Measurements from ENCODE around the gene COPG1. TPM values are rescaled to one million over a fixed set of nuclear protein-coding genes. Genes with fewer than 3 reads are reported as not detected.

Gene COPG1
- total and polyA plus RNA-seq, 10 of the 15 experiments (the other 5 are each of a cell fraction or from before 2014, with no cell fraction given) = 54.8 to 143 (median 91.2) TPM

DNA sequence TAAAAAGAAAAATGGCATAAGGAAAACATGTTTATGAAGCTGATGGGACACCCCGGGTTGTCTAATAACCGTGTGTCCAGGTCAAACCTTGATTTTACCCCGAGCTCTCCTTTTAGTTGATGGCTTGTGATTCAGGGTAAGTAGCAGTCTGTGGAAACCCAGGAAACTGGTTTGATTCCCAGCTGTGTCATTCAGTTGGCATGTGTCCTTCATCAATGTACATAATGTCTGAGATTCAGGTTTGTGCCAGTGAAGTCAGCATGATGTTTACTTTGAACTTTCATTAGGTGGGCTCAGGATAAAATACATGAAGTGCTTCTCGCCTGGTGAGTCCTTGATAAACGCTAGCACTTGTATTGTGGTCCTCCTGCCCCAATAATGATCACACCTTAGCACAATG is 4.3 kb upstream of the COPG1 start:
- ChIA-PET CTCF (interaction anchor here (0.6 to 8.3 kb wide), 39 partner anchors 10 to 370 kb away, joined by 3 to 220 read pairs (median 4); partner anchors contain the start of genes CNBP and GP9), SMC1A (ENCODE audit: uncharacterized antibody, unreplicated experiment) (interaction anchor here (0.6 to 10.3 kb wide), 14 partner anchors 8 to 274 kb away, joined by 3 to 118 read pairs (median 6); a partner anchor contains a TSS), RAD21 (ENCODE audit: unreplicated experiment) (interaction anchor here (0.8 to 4.3 kb wide), 14 partner anchors 9 to 565 kb away, joined by 3 to 88 read pairs (median 6); a partner anchor contains a TSS), POLR2A (interaction anchor here (0.8 kb wide), 1 partner anchor 59 kb away, joined by 3 read pairs; no protein-coding TSS in a partner anchor)
- 41% methylated on average over 5 of the region's 5 CpGs for WGBS (ENCODE audit: insufficient coverage, insufficient replicate concordance, low lambda C conversion rate, missing lambda C conversion rate)
- in situ Hi-C loops (cut with MboI) = loop anchor here (5.0 kb wide), 1 partner anchor 273 kb away; no protein-coding TSS in a partner anchor
- intact Hi-C loops (cut with micrococcal nuclease; ENCODE audit: unreplicated experiment) = loop anchor here (1.0 to 5.0 kb wide), 4 partner anchors 68 to 368 kb away; partner anchors contain the start of gene ACAD9
- DNase-seq (ENCODE audit: low read depth, low spot score) (no peak), FAIRE-seq (no peak), ATAC-seq (no peak)
- Histone ChIP-seq H3K27me3 (replicated peaks in 1 of 2; ENCODE audit: control insufficient read depth in 2 of 2, insufficient read depth in 2 of 2, low read length in 1 of 2) (no peaks in the 10 kb centered on the region), H2AFZ (ENCODE audit: control insufficient read depth, low read depth, low read length) (no peak overlapping the region), H3K27ac (ENCODE audit: control insufficient read depth, insufficient read depth) (no peak overlapping the region), H3K4me2 (ENCODE audit: control insufficient read depth, insufficient read depth) (no peak overlapping the region), H3K79me2 (ENCODE audit: control insufficient read depth, insufficient read depth, low read length) (peaks cover 16% of the 10 kb centered on the region), H3K9ac (ENCODE audit: control insufficient read depth, insufficient read depth, low read length) (no peak overlapping the region), H3K9me3 (replicated peaks; ENCODE audit: control insufficient read depth, insufficient read depth, low read length) (no peaks in the 10 kb centered on the region), H3K4me1 (ENCODE audit: control insufficient read depth, insufficient read depth, low read length) (peaks cover 6% of the 10 kb centered on the region), H3K36me3 (ENCODE audit: control insufficient read depth in 2 of 2, insufficient read depth in 2 of 2, low read length in 1 of 2) (no peaks in the 10 kb centered on the region), H4K20me1 (ENCODE audit: control insufficient read depth, insufficient read depth) (no peaks in the 10 kb centered on the region), H3K4me3 (no peak overlapping the region)
- BruUV-seq (replicated peaks) = no TSS peak
- TF ChIP-seq, protein P1, sequence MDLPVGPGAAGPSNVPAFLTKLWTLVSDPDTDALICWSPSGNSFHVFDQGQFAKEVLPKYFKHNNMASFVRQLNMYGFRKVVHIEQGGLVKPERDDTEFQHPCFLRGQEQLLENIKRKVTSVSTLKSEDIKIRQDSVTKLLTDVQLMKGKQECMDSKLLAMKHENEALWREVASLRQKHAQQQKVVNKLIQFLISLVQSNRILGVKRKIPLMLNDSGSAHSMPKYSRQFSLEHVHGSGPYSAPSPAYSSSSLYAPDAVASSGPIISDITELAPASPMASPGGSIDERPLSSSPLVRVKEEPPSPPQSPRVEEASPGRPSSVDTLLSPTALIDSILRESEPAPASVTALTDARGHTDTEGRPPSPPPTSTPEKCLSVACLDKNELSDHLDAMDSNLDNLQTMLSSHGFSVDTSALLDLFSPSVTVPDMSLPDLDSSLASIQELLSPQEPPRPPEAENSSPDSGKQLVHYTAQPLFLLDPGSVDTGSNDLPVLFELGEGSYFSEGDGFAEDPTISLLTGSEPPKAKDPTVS (IDR thresholded peaks at IDR 0.05; ENCODE audit: low read depth, low read length) = no peak
- TF ChIP-seq ZBED1 (IDR thresholded peaks at IDR 0.05; ENCODE audit: borderline replicate concordance) = no peak
- TF ChIP-seq ZZZ3 (IDR thresholded peaks at IDR 0.05; ENCODE audit: control insufficient read depth, insufficient read length, low read depth) = no peak
- no peak for TF ChIP-seq HCFC1 (IDR thresholded peaks at IDR 0.05; ENCODE audit: low read length)
- TF ChIP-seq CBFB (IDR thresholded peaks at IDR 0.05; ENCODE audit: low read depth) = no peak
- TF ChIP-seq, protein P2, sequence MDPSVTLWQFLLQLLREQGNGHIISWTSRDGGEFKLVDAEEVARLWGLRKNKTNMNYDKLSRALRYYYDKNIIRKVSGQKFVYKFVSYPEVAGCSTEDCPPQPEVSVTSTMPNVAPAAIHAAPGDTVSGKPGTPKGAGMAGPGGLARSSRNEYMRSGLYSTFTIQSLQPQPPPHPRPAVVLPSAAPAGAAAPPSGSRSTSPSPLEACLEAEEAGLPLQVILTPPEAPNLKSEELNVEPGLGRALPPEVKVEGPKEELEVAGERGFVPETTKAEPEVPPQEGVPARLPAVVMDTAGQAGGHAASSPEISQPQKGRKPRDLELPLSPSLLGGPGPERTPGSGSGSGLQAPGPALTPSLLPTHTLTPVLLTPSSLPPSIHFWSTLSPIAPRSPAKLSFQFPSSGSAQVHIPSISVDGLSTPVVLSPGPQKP (IDR thresholded peaks at IDR 0.05; ENCODE audit: low read depth, low read length) = no peak
- TF ChIP-seq SIX5 (IDR thresholded peaks at IDR 0.05; ENCODE audit: low read depth, low read length, severe bottlenecking) = no peak
- TF ChIP-seq POU2F2 (IDR thresholded peaks at IDR 0.05; ENCODE audit: borderline replicate concordance, low read depth, low read length) = no peak
- TF ChIP-seq RELA (IDR thresholded peaks at IDR 0.05; ENCODE audit: borderline replicate concordance, partially characterized antibody) = no peak
- TF ChIP-seq, protein P3, sequence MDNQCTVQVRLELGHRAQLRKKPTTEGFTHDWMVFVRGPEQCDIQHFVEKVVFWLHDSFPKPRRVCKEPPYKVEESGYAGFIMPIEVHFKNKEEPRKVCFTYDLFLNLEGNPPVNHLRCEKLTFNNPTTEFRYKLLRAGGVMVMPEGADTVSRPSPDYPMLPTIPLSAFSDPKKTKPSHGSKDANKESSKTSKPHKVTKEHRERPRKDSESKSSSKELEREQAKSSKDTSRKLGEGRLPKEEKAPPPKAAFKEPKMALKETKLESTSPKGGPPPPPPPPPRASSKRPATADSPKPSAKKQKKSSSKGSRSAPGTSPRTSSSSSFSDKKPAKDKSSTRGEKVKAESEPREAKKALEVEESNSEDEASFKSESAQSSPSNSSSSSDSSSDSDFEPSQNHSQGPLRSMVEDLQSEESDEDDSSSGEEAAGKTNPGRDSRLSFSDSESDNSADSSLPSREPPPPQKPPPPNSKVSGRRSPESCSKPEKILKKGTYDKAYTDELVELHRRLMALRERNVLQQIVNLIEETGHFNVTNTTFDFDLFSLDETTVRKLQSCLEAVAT (IDR thresholded peaks at IDR 0.05) = no peak
